Heart left ventricle (tissue), 16 donors: Measurements from ENCODE around the gene MINDY3. TPM values are rescaled to one million over a fixed set of nuclear protein-coding genes. Genes with fewer than 3 reads are reported as not detected.

Experiments used
- ATAC-seq, 4 donors: fragments of 200-7000 bp; cut with Tn5 transposase; one replicate each; pipeline ENCODE4 v1.9.1; 2020 to 2022; ENCODE audit warnings: moderate library complexity in 4 of 4, mild to moderate bottlenecking in 3 of 4, moderate number of reproducible peaks in 1 of 4
- DNase-seq, 5 donors: peaks; one replicate each; pipeline ENCODE4 v3.0.0-alpha.2; 2020
- H3K27ac ChIP-seq, 12 donors: fragments of 200-600 bp; sonication (generic) in 4 of 12; one replicate each; pipeline versions ENCODE4 v1.5.0 to v1.8.0; 2016 to 2022; ENCODE audit warnings: mild to moderate bottlenecking in 2 of 12
- H3K27me3 ChIP-seq, 9 donors: fragments of 200-600 bp; sonication (generic) in 2 of 9; one replicate each; pipeline versions ENCODE4 v1.5.1 to v1.8.0; 2016 to 2022; ENCODE audit warnings: mild to moderate bottlenecking in 3 of 9
- H3K36me3 ChIP-seq, 9 donors: fragments of 200-600 bp; sonication (generic) in 2 of 9; one replicate each; pipeline versions ENCODE4 v1.5.0 to v1.8.0; 2018 to 2022; ENCODE audit warnings: mild to moderate bottlenecking in 2 of 9
- H3K4me1 ChIP-seq, 12 donors: fragments of 200-600 bp; sonication (generic) in 4 of 12; one replicate each; pipeline versions ENCODE4 v1.5.0 to v1.8.0; 2016 to 2022; ENCODE audit warnings: mild to moderate bottlenecking in 3 of 12
- H3K4me3 ChIP-seq, 12 donors: fragments of 200-600 bp; sonication (generic) in 4 of 12; one replicate each; pipeline versions ENCODE4 v1.5.0 to v1.8.0; 2017 to 2022; ENCODE audit warnings: mild to moderate bottlenecking in 9 of 12, moderate library complexity in 4 of 12
- H3K9me3 ChIP-seq, 12 donors: fragments of 200-600 bp; sonication (generic) in 4 of 12; one replicate each; pipeline versions ENCODE4 v1.5.0 to v1.8.0; 2016 to 2022; ENCODE audit warnings: mild to moderate bottlenecking in 1 of 12
- CTCF ChIP-seq, 12 donors: fragments of 200-600 bp; sonication (generic) in 4 of 12; IDR thresholded peaks; one replicate each; pipeline versions ENCODE4 v1.5.0 to v1.8.0; 2018 to 2022; ENCODE audit warnings: antibody characterized with exemption in 12 of 12, mild to moderate bottlenecking in 5 of 12
- POLR2A ChIP-seq, 2 donors: fragments of 450-650 bp; IDR thresholded peaks; one replicate each; pipeline ENCODE4 v1.6.1; 2017; ENCODE audit warnings: antibody characterized with exemption in 2 of 2, mild to moderate bottlenecking in 2 of 2, moderate library complexity in 2 of 2
- WGBS, 4 donors: extraction: QIAGEN DNeasy Blood & Tissue Kit in 2 of 4; methylation state at CpG; one replicate each; pipeline versions ENCODE4 v1.1.5 to v1.1.7; 2013 to 2018; 5-methylcytosine and 5-hydroxymethylcytosine counted together
- intact Hi-C, 10 donors: fragments of 100-400 bp; cut with DNase I; formaldehyde crosslinking; loops; one replicate each; pipeline versions ENCODE4 v1.11.1 to v1.14.2; 2022
- polyA plus RNA-seq, 2 donors: library from polyadenylated mRNA; stranded (reverse); fragments of 200-250 nt; gene quantifications; one replicate each; pipeline ENCODE4 v1.2.3, GENCODE V29; 2013
- total RNA-seq, 9 donors: library from RNA; depleted of rRNA in 2 of 9; stranded (reverse); fragments of >200 nt in 2 of 9; fragmentation: NEBNext Ultra II Directional in 3 of 9; extraction: Animal tissue kit (Norgen Biotek cat#: 25700) in 3 of 9; gene quantifications; one replicate each; pipeline versions ENCODE4 v1.1.0 to v1.2.4, GENCODE V29; 2016 to 2023
- donor health status: ischemic (EF 13 %, LVEDD 7.1; RV severe dilation, severe dysfunction).
- donor health status: healthy with polysubstance abuse.
- donor health status: DM: no; HTN: yes; CAD: no.
- donor health status: DM: no; HTN: no; CAD: no.
- donor health status: ischemic (EF 25% LVEDD 6.9; RV normal size, moderate dysfunction).
- donor health status: ischemic (EF 25% LVEDD 5.7; RV mildly dilated, moderate dysfunction).
- donor health status: healthy.
- donor health status: DM: yes; HTN: yes; CAD: no.
- donor health status: ischemic (EF 35%, LVEDD 5.7; RV mildly dilated, moderate dysfunction).
- donor health status: nonischemic (EF 11% LVEDD 7.7; RV severe dilation, severe dysfunction).
- donor health status: DM: yes; HTN: yes; CAD: no.
- donor health status: PGD.
- donor health status: ischemic (EF 29% LVEDD 5.4; RV normal size, mild dysfunction).
- donor health status: nonischemic (EF 23%, LVEDD 6.1; RV moderate dilation, normal function).

Gene MINDY3
- total and polyA plus RNA-seq, 11 donors, result 7.6 to 31.0 (median 21.0) TPM

- Histone ChIP-seq H3K36me3 (no peaks in the 10 kb centered on the region), H3K4me1 (peaks cover 0 to 8% (median 0%) of the 10 kb centered on the region in 12 donors), H3K27me3 (no peaks in the 10 kb centered on the region), H3K27ac (no peak overlapping the region), H3K9me3 (no peaks in the 10 kb centered on the region), H3K4me3 (no peak overlapping the region)
- DNase-seq, result no peak
- 83 to 91% (median 90%) methylated on average over 3 of the region's 3 CpGs for WGBS, 4 donors
- ATAC-seq, result no peak
- TF ChIP-seq POLR2A (IDR thresholded peaks at IDR 0.05), result no peak
- no peak for TF ChIP-seq CTCF (IDR thresholded peaks at IDR 0.05)
- intact Hi-C loops, result no loop called here
These were observed 112.7 kb downstream of the MINDY3 start for GRCh38 chr10:15747632-15748031.

GRCh38 chr10:15745751-15746150, 114.6 kb downstream of the MINDY3 start:
- H3K4me3 ChIP-seq, result no peak overlapping the region

GRCh38 chr10:15744217-15744865, 116.0 kb downstream of the MINDY3 start:
- no peak for ATAC-seq
- DNase-seq, result peak in 3 of 5 donors; percentile 21 to 33 (median 27)
- Histone ChIP-seq H3K36me3 (no peaks in the 10 kb centered on the region), H3K27me3 (no peaks in the 10 kb centered on the region), H3K4me1 (peaks cover 0 to 10% (median 0%) of the 10 kb centered on the region in 12 donors), H3K4me3 (no peak overlapping the region), H3K27ac (no peak overlapping the region), H3K9me3 (no peaks in the 10 kb centered on the region)
- TF ChIP-seq CTCF (IDR thresholded peaks at IDR 0.05) (peak; percentile 21 to 60 (median 42)), POLR2A (IDR thresholded peaks at IDR 0.05) (no peak)
- WGBS, 4 donors, result 40 to 51% (median 46%) methylated on average over 7 of the region's 7 CpGs
- intact Hi-C loops, result loop anchor here in 1 of 10 donors (5.0 kb wide), 1 partner anchor 78 kb away; no protein-coding TSS in a partner anchor

More at GRCh38 chr10:15745751-15746150, 114.6 kb downstream of the MINDY3 start:
- ATAC-seq, result peak; percentile 85 to 93 (median 88)
- peak in 4 of 5 donors; percentile 45 to 73 (median 54) for DNase-seq
- 64 to 83% (median 73%) methylated on average over 1 of the region's 1 CpG for WGBS, 4 donors
- TF ChIP-seq CTCF (IDR thresholded peaks at IDR 0.05), result no peak
- TF ChIP-seq POLR2A (IDR thresholded peaks at IDR 0.05), result no peak
- Histone ChIP-seq H3K27ac (peak overlapping the region in 1 of 12 donors; percentile 40), H3K36me3 (no peaks in the 10 kb centered on the region), H3K9me3 (no peaks in the 10 kb centered on the region), H3K4me1 (peaks cover 0 to 8% (median 0%) of the 10 kb centered on the region in 12 donors), H3K27me3 (no peaks in the 10 kb centered on the region)
- intact Hi-C loops, result no loop called here

GRCh38 chr10:15743443-15743842, 116.9 kb downstream of the MINDY3 start:
- 88 to 97% (median 89%) methylated on average over 2 of the region's 2 CpGs for WGBS, 4 donors
- TF ChIP-seq CTCF (IDR thresholded peaks at IDR 0.05), result no peak
- TF ChIP-seq POLR2A (IDR thresholded peaks at IDR 0.05), result no peak
- intact Hi-C loops, result loop anchor here in 1 of 10 donors (5.0 kb wide), 1 partner anchor 79 kb away; no protein-coding TSS in a partner anchor

More at GRCh38 chr10:15743443-15743842, 116.9 kb downstream of the MINDY3 start:
- no peak for ATAC-seq
- H3K4me1 ChIP-seq, result peaks cover 0 to 16% (median 0%) of the 10 kb centered on the region in 12 donors
- H3K4me3 ChIP-seq, result no peak overlapping the region
- H3K36me3 ChIP-seq, result no peaks in the 10 kb centered on the region
- H3K27me3 ChIP-seq, result no peaks in the 10 kb centered on the region
- no peak overlapping the region for H3K27ac ChIP-seq
- no peak for DNase-seq
- no peaks in the 10 kb centered on the region for H3K9me3 ChIP-seq
